ENCODE results near the gene RASAL2. TPM values are rescaled to one million over a fixed set of nuclear protein-coding genes. Genes with fewer than 3 reads are reported as not detected.

Gene RASAL2
- total and polyA plus RNA-seq, 2 of the 4 experiments (the other 2 are of a cell fraction), result 13.1 to 20.6 TPM

DNA sequence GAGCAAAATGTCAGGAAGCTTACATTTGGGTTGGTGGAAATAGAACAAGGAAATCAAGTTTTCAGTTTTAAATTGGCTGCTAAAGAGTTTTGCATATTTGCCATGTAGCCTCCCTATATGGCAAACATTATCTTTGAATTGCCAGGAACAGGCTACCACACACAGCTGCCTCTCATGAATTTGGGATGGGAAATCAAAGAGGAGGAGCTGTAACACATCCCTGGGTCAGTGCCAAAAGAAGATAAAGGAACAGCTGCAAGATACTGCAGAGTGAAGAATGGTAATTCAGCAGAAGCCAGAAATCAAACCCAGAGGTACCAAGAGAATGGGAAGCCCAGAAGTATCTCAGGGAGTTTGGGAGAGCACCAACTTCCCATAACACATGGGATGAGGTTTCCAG is 18.6 kb upstream of the RASAL2 start:
- Histone ChIP-seq H2AFZ (replicated peaks; ENCODE audit: low read length, poor library complexity) (no peak overlapping the region), H3K27ac (ENCODE audit: insufficient read depth, low read length) (no peak overlapping the region), H3K9ac (ENCODE audit: low read depth, low read length) (no peak overlapping the region), H3K4me2 (ENCODE audit: low read depth, low read length) (no peak overlapping the region), H3K56ac (ENCODE audit: extremely low read depth, insufficient read depth, low read length) (no peak overlapping the region), H2AK5ac (ENCODE audit: low read depth, low read length) (no peak overlapping the region), H2BK120ac (ENCODE audit: low read depth, low read length) (no peak overlapping the region), H3K9me3 (ENCODE audit: control insufficient read depth, insufficient read depth, low read length) (no peaks in the 10 kb centered on the region), H4K20me1 (ENCODE audit: insufficient read depth, low read length) (no peaks in the 10 kb centered on the region), H2AK9ac (replicated peaks; ENCODE audit: low read depth, low read length, poor library complexity) (no peak overlapping the region), H3K27me3 (ENCODE audit: control insufficient read depth, insufficient read depth, low read length) (no peaks in the 10 kb centered on the region), H3K36me3 (ENCODE audit: control insufficient read depth, insufficient read depth, low read length) (no peaks in the 10 kb centered on the region), H3K4ac (ENCODE audit: low read depth, low read length) (no peak overlapping the region), H3K4me1 (ENCODE audit: control insufficient read depth, insufficient read depth, low read length) (no peaks in the 10 kb centered on the region), H3K14ac (replicated peaks; ENCODE audit: low read depth, low read length) (no peak overlapping the region; the same call in 1 of the 2 replicates), H3K9me1 (ENCODE audit: insufficient read depth, low read length) (no peaks in the 10 kb centered on the region), H4K8ac (ENCODE audit: low read depth in 2 of 2, low read length in 2 of 2) (no peak overlapping the region), H4K5ac (ENCODE audit: low read depth, low read length) (no peak overlapping the region), H4K91ac (ENCODE audit: insufficient read depth, low read depth, low read length) (no peak overlapping the region), H2BK15ac (ENCODE audit: low read depth, low read length) (no peak overlapping the region), H3K4me3 (ENCODE audit: insufficient read depth, low read depth, low read length) (no peak overlapping the region), H3K18ac (ENCODE audit: low read depth, low read length) (no peak overlapping the region), H3K79me1 (ENCODE audit: low read depth in 1 of 2, low read length in 2 of 2) (no peaks in the 10 kb centered on the region), H2BK5ac (ENCODE audit: low read depth, low read length, poor library complexity, severe bottlenecking) (no peak overlapping the region), H2BK20ac (ENCODE audit: low read depth, low read length) (no peak overlapping the region), H3K23ac (ENCODE audit: low read depth, low read length) (no peak overlapping the region)
- BruUV-seq (replicated peaks), result no TSS peak
- DNase-seq (no peak), ATAC-seq (ENCODE audit: low read depth) (no peak)
- intact Hi-C loops (cut with micrococcal nuclease) (no loop called here), dilution Hi-C loops (cut with HindIII; ENCODE audit: low sequenced_read_pairs, unreplicated experiment) (no loop called here), in situ Hi-C loops (cut with MboI; ENCODE audit: low sequenced_read_pairs) (no loop called here)
- ChIA-PET CTCF (no interaction called here), POLR2A (ENCODE audit: unreplicated experiment) (no interaction called here)
- TF ChIP-seq CTCF (conservative IDR thresholded peaks at IDR 0.05; ENCODE audit: low read depth, low read length) (no peak), CHD1 (IDR thresholded peaks at IDR 0.05; ENCODE audit: low read depth, low read length) (no peak), CEBPB (IDR thresholded peaks at IDR 0.05; ENCODE audit: low read depth, low read length) (no peak), SMC3 (IDR thresholded peaks at IDR 0.05; ENCODE audit: low read depth, low read length) (no peak)
- TF ChIP-seq, protein P1, sequence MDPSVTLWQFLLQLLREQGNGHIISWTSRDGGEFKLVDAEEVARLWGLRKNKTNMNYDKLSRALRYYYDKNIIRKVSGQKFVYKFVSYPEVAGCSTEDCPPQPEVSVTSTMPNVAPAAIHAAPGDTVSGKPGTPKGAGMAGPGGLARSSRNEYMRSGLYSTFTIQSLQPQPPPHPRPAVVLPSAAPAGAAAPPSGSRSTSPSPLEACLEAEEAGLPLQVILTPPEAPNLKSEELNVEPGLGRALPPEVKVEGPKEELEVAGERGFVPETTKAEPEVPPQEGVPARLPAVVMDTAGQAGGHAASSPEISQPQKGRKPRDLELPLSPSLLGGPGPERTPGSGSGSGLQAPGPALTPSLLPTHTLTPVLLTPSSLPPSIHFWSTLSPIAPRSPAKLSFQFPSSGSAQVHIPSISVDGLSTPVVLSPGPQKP (IDR thresholded peaks at IDR 0.05; ENCODE audit: borderline replicate concordance, low read depth, low read length), result no peak
